SKM-1 (cell line): ENCODE results near the gene PRICKLE3.
"Not testable (repeated sequence)": the region's sequence is repeated elsewhere in the genome, so short reads cannot be mapped to it uniquely, and the experiment has no call there.

Experiments used
- DNase-seq: peaks from one replicate; lab custom pipeline; 2025; ENCODE audit not compliant: unreplicated experiment; lab: John Stamatoyannopoulos, UW

The PRICKLE3 gene

DNA sequence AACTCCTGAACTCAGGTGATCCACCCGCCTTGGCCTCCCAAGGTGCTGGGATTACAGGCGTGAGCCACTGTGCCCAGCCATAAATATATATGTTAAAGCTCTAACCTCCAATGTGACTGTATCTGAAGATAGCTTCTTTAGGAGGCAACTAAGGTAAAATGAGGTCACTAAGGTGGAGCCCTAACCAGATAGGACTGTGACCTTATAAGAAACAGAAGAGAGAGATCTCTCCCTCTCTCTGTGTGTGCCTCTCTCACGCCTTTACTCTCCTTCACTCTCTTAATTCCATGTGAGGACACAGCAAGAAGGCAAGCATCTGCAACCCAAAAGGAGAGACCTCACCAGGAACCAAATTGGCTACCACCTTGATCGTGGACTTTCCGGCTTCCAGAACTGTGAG, 24.5 kb downstream of the PRICKLE3 start:
- no peak for DNase-seq

DNA sequence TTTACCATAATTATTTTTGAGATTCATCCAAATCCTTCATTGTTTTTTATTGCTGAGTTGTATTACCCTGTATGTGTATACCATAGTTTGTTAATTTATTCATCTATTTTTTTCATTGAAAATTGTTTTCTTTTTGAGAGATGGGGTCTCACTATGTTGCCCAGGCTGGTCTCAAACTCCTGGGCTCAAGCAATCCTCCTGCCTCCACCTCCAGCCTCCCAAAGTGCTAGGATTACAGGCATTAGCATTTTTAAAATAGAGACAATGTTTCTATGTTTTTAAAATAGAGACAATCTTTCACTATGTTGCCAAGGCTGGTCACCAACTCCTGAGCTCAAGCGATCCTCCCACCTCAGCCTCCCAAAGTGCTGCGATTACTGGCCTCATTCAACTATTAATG, 25.3 kb downstream of the PRICKLE3 start:
- no peak for DNase-seq

DNA sequence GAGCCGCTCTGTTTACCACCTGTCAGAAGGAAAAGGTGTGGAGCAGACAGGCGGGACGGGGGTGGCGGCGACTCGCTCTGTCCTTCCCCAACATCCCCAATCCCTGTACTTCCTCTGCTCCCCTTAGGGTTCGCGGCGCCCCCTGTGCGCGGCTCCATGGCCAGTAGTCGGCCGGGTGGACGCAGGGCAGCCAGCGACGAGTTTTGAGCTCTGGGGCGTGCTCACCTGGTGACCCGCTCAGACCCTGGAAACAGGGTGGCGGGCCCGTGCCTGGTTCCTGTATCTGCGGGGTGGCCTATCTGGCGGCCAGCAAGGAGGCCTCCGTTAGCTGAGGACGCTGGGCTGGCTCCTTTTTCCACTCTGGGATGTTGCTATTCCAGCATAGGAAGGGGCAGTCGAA, 29.0 kb downstream of the PRICKLE3 start:
- DNase-seq: no peak

DNA sequence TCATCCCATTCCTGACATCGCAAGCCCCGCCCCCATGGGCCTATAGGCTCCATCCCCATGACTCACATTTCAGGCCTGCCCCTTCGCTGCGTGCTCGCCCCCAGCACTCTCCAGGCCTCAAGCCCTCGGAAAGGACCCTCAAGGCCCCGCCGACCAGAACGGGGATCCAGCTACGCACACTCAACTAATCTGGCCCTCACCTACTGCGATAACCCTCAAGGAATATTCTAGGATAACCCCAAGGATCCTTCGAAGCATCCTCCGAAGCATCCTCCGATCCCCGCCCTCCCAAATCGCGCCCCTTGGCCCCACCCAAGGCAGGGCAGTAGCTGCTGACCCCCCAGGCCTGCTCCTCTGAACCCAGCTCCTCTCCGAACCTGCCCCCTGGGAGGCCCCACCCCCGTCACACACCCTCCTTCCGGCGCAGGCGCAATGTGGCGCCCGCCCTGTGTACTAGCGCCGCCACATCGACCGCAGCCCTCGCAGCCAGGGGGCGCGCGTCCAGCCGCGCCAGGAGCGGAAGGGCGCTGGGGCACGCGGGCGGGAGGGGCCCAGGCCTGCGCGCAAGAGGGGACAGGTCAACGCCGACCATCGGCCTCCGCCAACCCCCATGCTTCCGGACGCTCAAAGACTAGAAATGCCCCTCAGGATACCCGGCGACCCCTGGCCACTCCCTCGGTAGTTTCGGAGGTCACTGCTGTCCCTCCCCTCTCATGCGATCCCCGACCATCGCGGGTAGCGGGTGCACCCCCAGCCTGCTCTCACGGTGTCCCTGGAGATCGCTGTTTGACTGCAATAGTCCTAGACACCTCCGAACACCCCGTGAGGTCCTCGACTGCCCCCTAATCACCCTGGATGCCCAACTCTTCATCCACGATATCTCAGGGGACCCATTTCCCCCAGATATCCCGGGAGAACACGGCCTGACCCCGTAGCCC, 30.0 kb downstream of the PRICKLE3 start:
- peak; percentile 34 for DNase-seq

DNA sequence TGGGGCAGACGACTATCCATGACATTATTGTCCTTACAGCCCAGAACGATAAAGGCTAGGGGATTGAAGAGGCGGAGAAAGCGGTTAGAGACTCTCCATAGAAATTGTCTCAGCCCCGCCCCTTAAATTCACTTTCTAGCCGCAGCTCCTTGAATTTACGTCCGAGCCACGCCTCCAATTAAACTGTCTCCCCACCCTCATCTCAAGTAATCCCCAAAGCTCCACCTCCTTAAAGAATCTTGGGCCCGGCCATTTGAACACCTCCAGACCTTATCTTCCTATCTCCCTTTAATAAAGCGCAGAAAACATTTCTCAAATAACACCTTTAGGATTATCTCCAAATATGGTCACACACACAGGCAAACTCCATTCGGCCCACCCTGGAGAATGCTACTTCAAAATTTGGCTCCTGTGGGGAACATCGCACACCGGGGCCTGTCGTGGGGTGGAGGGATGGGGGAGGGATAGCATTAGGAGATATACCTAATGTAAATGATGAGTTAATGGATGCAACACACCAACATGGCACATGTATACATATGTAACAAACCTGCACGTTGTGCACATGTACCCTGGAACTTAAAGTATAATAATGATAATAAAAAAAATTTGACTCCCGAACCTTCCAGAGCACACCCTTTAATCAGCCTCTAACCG, 30.8 kb downstream of the PRICKLE3 start:
- no peak for DNase-seq

DNA sequence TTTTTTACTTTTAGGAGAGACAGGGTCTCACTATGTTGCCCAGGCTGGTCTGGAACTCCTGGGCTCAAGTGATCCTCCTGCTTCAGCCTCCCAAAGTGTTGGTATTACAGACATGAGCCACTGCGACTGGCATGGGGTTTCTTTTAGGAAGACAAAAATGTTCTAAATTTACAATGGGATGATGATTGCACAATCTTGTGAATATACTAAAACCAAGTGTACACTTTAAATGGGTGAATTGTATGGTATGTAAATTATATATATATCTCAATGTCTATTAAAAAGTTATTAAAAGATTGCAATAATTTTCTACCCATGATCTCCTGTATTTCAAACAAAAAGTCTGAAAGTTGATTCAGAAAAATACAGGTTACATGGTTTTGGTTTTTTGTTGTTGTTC, 32.7 kb downstream of the PRICKLE3 start:
- DNase-seq: no peak

DNA sequence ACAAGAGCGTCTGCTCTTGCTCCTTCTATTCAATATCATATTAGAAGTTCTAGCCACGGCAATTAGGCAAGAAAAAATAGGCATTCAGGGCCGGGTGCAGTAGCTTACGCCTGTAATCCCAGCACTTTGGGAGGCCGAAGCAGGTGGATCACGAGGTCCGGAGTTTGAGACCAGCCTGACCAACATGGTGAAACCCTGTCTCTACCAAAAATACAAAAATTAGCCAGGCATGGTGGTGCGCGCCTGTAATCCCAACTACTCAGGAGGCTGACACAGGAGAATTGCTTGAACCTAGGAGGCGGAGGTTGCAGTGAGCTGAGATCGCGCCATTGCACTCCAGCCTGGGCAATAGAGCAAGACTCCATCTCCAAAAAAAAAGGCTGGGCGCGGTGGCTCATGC, 36.9 kb downstream of the PRICKLE3 start:
- not testable (repeated sequence) for DNase-seq

DNA sequence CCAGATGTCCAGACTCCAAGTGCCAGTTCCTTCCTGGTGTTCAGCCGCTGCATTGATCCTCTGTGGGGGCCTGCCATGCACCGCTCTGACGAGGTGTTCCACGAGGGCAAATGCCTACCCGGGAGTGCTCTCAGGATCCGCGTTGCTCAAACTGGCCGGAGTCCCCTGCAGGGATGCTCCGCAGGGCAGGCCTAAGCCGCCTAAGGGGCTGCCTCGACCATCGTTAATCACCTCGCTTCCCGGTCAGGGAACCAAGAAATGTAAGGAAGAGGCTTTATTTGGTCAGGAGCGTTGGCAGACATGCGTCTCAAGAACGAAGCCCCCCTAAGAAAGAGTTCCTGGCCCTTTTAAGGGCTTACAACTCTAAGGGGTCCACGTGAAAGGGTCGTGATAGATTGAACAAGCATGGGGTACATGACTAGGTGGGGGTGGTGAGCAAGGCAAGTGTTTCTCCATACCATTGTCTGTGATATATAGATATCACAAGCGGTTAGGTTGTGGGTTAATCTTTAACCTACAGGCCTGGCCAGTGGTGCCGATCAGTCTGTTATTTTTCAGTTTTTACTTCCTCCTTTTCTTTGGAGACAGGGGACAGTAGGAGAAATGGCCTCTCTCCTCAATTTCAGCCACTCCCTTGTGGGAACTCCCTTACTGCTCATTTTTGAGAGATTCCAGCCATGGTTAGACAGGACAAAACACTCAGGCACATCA, 37.6 kb downstream of the PRICKLE3 start:
- DNase-seq: not testable (repeated sequence)

DNA sequence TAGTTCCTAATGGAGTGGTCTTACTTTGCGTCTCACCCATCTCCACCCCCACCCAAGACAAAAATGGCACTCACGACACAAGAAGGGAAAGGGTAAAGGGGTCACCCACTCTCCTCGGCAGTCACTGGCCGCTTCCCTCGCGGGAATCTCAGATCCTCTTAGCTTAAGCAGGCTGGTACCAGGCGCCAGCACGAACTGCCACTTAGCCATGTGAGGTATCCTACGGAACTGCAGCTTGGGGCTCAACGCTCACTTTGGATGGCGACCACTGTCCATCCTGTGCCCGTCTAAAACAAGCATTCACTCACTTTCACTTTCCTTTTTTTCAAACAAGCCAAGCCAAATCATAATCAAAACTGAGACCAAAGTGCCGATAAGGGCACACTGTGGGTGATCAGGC, 38.2 kb downstream of the PRICKLE3 start:
- no peak for DNase-seq

DNA sequence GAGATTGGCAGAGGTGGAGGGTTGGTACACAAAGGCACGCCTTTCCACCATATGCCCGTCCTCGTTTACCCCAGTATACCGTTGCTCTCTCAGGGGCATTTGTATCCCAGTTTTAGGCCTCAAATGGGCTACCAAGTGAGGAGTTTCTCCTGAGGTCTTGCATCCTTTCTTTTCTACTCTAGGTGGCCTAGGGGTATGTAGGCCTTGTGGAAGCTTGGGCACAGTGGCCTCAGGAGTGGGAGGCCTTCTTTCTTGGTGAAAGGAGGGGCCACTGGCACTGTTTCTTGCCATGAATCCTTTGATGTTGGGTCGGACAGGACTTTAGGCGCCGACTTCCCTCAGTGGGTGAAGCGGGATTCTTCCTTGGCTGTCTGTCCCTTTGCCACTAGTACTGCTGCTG, 38.9 kb downstream of the PRICKLE3 start:
- DNase-seq: no peak

DNA sequence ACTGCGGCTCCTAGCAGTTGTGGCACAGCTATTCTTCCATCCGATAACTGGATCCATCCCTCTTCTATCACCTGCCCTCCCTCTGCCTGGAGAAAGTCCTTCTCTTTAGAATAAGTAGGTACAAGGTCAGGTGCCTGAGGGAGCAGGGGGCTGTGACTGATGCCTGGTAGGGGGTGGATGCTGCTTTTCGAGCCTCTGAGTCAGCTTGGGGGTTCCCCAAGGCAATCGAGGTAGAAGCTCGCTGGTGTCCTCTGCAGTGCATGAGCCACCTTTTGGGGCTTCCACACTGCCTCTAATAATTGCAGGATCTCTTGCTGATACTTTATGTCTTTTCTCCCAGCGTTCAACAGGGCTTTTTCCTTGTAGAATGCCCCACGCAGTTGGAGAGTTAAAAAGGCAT, 43.0 kb downstream of the PRICKLE3 start:
- DNase-seq: not testable (repeated sequence)

DNA sequence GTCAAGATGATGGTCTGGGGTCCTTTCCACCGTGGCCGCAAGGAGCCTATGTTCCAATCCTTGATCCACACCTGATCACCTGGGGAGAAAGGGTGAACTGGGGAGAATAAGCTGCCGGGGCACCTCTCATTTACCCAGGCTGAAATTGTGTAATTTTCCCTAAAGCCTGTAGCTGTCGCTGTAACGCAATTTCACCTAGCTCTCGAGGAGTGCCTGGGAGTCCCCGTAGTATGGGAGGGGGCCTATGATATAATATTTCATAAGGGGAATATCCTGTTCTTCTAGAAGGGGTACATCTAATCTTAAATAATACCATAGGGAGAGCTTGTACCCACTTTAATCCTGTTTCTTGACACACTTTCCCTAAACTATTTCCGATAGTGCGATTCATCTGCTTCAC, 43.9 kb downstream of the PRICKLE3 start:
- DNase-seq: peak; percentile 2

DNA sequence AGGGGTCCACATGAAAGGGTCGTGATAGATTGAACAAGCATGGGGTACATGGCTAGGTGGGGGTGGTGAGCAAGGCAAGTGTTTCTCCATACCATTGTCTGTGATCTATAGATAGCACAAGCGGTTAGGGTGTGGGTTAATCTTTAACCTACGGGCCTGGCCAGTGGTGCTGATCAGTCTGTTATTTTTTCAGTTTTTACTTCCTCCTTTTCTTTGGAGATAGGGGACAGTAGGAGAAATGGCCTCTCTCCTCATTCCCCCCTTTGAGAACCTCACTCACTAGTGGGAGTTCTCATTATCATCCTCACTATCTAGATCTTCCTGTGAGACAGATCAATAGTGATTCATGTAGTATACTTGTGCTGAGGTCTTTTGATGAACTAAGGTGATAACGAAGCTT, 46.5 kb downstream of the PRICKLE3 start:
- no peak for DNase-seq

DNA sequence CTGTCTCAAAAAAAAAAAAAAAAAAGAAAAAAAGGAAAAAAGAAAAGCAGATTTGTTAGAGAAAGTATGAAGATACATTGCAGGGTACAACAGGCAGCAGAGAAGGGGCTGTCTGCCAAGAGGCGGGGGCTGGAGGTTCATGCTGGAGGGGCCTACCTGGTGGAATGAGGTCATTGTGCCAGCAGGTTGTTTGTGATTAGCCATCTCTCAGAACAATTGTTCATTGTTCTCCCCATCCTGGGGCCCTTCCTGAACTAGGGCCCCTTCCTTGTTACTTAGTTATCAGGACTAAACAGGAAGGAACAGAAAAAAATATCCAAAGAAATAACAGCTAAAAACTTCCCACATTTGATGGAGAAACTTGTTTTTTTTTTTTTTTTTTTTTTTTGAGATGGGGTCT, 48.7 kb downstream of the PRICKLE3 start:
- no peak for DNase-seq

DNA sequence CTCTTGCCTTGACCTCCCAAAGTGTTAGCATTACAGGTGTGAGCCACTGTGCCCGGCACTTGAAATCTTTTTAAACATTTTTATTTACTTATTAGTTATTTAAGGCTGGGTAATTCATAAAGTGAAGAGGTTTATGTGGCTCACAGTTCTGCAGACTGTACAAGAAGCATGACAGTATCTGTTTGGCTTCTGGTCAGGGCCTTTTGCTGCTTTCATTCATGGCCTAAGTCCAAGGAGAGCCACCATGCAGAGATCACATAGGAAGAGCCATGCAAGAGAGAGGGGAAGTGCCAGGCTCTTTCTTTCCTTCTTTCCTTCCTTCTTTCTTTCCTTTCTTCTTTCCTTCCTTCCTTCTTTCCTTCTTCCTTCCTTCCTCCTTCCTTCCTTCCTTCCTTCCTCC, 52.4 kb downstream of the PRICKLE3 start:
- DNase-seq: no peak

DNA sequence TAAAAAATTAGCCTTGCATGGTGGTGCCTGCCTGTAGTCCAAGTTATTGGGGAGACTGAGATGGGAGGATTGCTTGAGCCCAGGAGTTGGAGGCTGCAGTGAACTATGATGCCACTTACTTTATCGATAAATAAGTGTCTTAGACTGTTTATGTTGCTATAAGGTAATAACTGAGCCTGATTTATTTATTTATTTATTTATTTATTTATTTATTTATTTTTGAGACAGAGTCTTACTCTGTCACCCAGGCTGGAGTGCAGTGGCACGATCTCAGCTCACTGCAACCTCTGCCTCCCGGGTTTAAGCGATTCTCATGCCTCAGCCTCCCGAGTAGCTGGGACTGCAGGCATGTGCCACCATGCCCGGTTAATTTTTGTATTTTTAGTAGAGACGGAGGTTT, 53.9 kb downstream of the PRICKLE3 start:
- not testable (repeated sequence) for DNase-seq

DNA sequence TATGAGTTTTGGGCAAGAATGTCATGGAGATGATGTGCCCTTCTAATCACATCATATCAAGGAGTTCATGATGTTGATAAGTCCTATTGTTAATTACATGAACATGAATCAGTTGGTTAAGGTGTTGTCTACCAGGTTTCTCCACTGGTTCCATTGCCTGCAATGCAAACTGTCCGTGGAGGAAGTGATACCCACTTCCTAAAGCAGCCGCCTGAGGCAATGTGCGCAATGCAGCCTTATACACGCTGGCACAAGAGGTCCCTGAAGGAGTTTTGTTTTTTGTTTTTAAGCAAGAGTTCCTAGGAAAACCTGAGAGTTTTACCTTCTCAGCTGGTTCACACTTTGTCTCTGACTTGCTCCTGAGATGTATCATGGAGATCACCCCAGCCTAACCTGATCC, 56.7 kb downstream of the PRICKLE3 start:
- DNase-seq: peak; percentile 4

DNA sequence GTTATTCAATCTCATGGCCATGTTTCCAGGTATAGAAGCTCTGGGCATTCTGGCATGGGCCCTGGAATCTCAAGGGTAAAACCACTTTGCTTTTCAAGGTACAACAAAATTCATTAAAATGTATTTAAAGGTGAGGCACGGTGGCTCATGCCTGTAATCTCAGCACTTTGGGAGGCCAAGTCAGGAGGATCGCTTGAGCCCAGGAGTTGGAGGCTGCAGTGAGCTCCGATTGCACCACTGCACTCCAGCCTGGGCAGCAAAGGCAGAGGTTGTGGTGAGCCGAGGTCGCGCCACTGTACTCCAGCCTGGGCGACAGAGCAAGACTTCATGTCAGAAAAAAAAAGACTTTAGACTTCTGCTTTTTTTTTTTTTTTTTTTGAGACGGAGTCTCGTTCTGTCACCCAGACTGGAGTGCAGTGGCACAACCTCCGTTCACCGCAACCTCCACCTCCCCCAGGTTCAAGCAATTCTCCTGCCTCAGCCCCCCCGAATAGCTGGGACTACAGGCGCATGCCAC, 58.4 kb downstream of the PRICKLE3 start:
- peak; percentile 6 for DNase-seq
